ENCODE data around the gene HIPK2. TPM values are rescaled to one million over a fixed set of nuclear protein-coding genes. Genes with fewer than 3 reads are reported as not detected.

Gene HIPK2
- total RNA-seq, 1 experiment from 2014 or later, result 30.7 TPM

DNA sequence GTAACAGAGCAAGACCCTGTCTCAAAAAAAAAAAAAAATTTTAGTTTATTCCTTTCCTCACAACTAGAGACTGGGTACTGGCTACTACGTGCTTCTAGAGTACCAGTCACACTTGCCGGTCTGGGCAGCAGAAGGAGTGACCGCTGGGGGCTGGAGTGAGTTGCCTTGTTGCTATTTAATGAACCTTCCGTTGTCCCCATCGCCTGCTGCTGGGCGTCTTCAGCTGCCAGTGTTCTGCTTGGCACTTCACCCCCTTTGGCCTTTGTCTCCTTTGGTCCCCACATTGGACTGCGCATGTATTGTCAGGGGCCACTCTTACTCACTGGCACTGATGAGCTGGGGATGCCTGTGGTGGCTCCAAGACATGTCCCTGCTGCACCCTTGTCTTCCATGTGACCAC, 143.7 kb downstream of the HIPK2 start:
- CTCF ChIA-PET, result no interaction called here
- Histone ChIP-seq H3K4me1 (ENCODE audit: insufficient read depth, low read length, poor library complexity, severe bottlenecking) (no peaks in the 10 kb centered on the region), H3K27ac (ENCODE audit: low read depth, low read length, poor library complexity, severe bottlenecking) (no peak overlapping the region), H3K9me3 (ENCODE audit: low read depth, low read length, poor library complexity, severe bottlenecking) (no peaks in the 10 kb centered on the region), H3K27me3 (replicated peaks; ENCODE audit: insufficient read depth, low read depth, low read length, poor library complexity) (no peaks in the 10 kb centered on the region), H3K36me3 (ENCODE audit: insufficient read depth, low read length, poor library complexity, severe bottlenecking) (no peaks in the 10 kb centered on the region), H3K4me3 (ENCODE audit: low read depth, low read length, poor library complexity, severe bottlenecking) (no peak overlapping the region)
- POLR2A ChIA-PET (ENCODE audit: low non-redundant PET), result no interaction called here
- no peak for TF ChIP-seq EZH2 (IDR thresholded peaks at IDR 0.05; ENCODE audit: borderline replicate concordance, low read depth, low read length, poor library complexity, severe bottlenecking)
- TF ChIP-seq, protein P1, sequence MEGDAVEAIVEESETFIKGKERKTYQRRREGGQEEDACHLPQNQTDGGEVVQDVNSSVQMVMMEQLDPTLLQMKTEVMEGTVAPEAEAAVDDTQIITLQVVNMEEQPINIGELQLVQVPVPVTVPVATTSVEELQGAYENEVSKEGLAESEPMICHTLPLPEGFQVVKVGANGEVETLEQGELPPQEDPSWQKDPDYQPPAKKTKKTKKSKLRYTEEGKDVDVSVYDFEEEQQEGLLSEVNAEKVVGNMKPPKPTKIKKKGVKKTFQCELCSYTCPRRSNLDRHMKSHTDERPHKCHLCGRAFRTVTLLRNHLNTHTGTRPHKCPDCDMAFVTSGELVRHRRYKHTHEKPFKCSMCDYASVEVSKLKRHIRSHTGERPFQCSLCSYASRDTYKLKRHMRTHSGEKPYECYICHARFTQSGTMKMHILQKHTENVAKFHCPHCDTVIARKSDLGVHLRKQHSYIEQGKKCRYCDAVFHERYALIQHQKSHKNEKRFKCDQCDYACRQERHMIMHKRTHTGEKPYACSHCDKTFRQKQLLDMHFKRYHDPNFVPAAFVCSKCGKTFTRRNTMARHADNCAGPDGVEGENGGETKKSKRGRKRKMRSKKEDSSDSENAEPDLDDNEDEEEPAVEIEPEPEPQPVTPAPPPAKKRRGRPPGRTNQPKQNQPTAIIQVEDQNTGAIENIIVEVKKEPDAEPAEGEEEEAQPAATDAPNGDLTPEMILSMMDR (conservative IDR thresholded peaks at IDR 0.05; ENCODE audit: low read depth, low read length), result no peak
- intact Hi-C loops (cut with micrococcal nuclease; ENCODE audit: unreplicated experiment), result no loop called here
- DNase-seq (ENCODE audit: low spot score), result no peak
- no TSS peak for BruUV-seq (replicated peaks)

DNA sequence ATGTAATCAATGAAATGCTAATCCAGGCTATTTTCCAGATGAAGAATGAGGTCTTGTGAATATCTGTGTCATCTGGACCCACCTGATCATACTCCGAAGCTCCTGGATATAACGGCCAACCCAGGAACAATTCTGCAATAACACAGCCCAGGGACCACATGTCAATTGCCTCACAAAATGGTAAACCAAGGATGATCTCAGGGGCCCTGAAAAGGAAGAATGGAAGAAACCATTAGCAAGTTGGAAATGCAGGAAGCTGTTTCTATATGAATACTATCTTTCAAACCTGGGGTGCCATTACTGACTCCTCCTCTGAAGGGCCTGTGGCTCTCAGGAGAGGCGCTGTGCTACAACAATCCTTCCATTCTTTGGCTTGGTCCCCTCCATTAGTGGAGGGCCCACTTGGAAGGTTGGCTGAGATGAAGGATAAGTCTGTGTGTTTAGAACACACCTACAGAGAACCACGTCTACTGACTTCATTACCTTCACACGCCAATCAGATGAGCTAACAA, 146.2 kb downstream of the HIPK2 start:
- no peaks in the 10 kb centered on the region for H3K4me1 ChIP-seq (ENCODE audit: insufficient read depth, low read length, poor library complexity, severe bottlenecking)
- H3K27ac ChIP-seq (ENCODE audit: low read depth, low read length, poor library complexity, severe bottlenecking), result no peak overlapping the region
- no peak overlapping the region for H3K4me3 ChIP-seq (ENCODE audit: low read depth, low read length, poor library complexity, severe bottlenecking)
- H3K9me3 ChIP-seq (ENCODE audit: low read depth, low read length, poor library complexity, severe bottlenecking), result no peaks in the 10 kb centered on the region
- DNase-seq (ENCODE audit: low spot score), result no peak
- H3K36me3 ChIP-seq (ENCODE audit: insufficient read depth, low read length, poor library complexity, severe bottlenecking), result no peaks in the 10 kb centered on the region
- TF ChIP-seq EZH2 (IDR thresholded peaks at IDR 0.05; ENCODE audit: borderline replicate concordance, low read depth, low read length, poor library complexity, severe bottlenecking), result no peak
- TF ChIP-seq, protein P1 (conservative IDR thresholded peaks at IDR 0.05; ENCODE audit: low read depth, low read length), result no peak
- ChIA-PET CTCF (no interaction called here), POLR2A (ENCODE audit: low non-redundant PET) (no interaction called here)
- no peaks in the 10 kb centered on the region for H3K27me3 ChIP-seq (replicated peaks; ENCODE audit: insufficient read depth, low read depth, low read length, poor library complexity)
- BruUV-seq (replicated peaks), result no TSS peak
- intact Hi-C loops (cut with micrococcal nuclease; ENCODE audit: unreplicated experiment), result no loop called here

DNA sequence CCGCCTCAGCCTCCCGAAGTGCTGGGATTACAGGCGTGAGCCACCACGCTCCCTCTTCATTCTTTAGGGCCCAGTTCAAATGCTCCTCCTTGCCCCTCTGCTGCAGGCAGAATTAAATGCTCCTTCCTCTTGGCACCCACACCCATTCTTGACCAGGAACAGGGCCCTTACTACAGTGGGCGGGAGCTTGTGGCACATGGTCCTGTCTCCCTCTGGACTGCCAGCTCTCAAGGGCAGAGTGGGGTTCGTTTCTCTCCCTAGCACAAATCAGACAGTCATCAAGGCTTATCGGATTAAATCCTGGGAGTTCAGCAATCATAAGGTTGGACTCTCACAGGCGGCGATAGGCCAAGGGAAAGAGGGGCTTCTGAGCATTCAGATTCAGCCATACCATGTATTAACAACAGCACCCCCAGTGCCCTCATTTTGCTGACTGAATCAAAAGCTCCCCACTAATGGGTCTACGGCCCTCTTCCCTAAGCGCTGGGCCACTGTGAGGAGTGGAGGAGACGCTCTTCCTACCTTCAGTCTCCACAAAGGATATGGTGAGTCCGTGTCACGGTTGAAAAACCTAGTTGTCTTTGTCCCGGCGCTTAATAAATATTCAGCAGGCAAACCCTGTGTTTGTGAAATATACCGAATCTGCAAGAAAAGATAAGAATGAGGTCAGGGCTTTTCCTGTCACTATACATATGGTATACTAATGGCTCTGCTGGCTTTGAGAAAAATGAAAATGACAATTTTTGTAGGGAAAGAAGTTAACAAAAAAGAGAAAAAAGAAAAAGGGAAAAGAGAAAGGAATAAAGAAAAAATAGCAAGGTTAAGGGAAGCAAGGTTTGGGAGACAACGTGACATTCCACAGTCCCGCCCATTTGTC, 146.9 kb downstream of the HIPK2 start:
- no TSS peak for BruUV-seq (replicated peaks)
- no peak for DNase-seq (ENCODE audit: low spot score)
- intact Hi-C loops (cut with micrococcal nuclease; ENCODE audit: unreplicated experiment), result no loop called here
- ChIA-PET POLR2A (ENCODE audit: low non-redundant PET) (no interaction called here), CTCF (no interaction called here)
- H3K4me3 ChIP-seq (ENCODE audit: low read depth, low read length, poor library complexity, severe bottlenecking), result no peak overlapping the region
- no peaks in the 10 kb centered on the region for H3K27me3 ChIP-seq (replicated peaks; ENCODE audit: insufficient read depth, low read depth, low read length, poor library complexity)
- no peak for TF ChIP-seq EZH2 (IDR thresholded peaks at IDR 0.05; ENCODE audit: borderline replicate concordance, low read depth, low read length, poor library complexity, severe bottlenecking)
- no peaks in the 10 kb centered on the region for H3K4me1 ChIP-seq (ENCODE audit: insufficient read depth, low read length, poor library complexity, severe bottlenecking)
- no peaks in the 10 kb centered on the region for H3K9me3 ChIP-seq (ENCODE audit: low read depth, low read length, poor library complexity, severe bottlenecking)
- H3K36me3 ChIP-seq (ENCODE audit: insufficient read depth, low read length, poor library complexity, severe bottlenecking), result no peaks in the 10 kb centered on the region
- no peak overlapping the region for H3K27ac ChIP-seq (ENCODE audit: low read depth, low read length, poor library complexity, severe bottlenecking)
